Right lobe of liver (tissue), 6 donors: Measurements from ENCODE around the gene KRTAP13-4. TPM values are rescaled to one million over a fixed set of nuclear protein-coding genes. Genes with fewer than 3 reads are reported as not detected.

Experiments used
- ATAC-seq, 4 donors: fragments of 200-7000 bp; cut with Tn5 transposase; one replicate each; pipeline ENCODE4 v1.9.1; 2020; ENCODE audit warnings: mild to moderate bottlenecking in 4 of 4, moderate library complexity in 4 of 4
- DNase-seq, 3 donors: peaks; one replicate each; pipeline ENCODE4 v3.0.0-alpha.2; 2020
- H3K27ac ChIP-seq, 3 donors: fragments of 200-600 bp; one replicate each; pipeline ENCODE4 v1.8.0; 2022
- H3K27me3 ChIP-seq, 2 donors: fragments of 200-600 bp; one replicate each; pipeline ENCODE4 v1.8.0; 2022
- H3K36me3 ChIP-seq, 4 donors: fragments of 200-600 bp; sonication (generic) in 1 of 4; one replicate each; pipeline versions ENCODE4 v1.5.1 to v1.8.0; 2017 to 2022; ENCODE audit warnings: control low read depth in 1 of 4
- H3K4me1 ChIP-seq, 4 donors: fragments of 200-600 bp; sonication (generic) in 1 of 4; one replicate each; pipeline versions ENCODE4 v1.5.1 to v1.8.0; 2017 to 2022; ENCODE audit warnings: control low read depth in 1 of 4
- H3K4me3 ChIP-seq, 3 donors: fragments of 200-600 bp; one replicate each; pipeline ENCODE4 v1.8.0; 2022
- H3K9me3 ChIP-seq, 4 donors: fragments of 200-600 bp; sonication (generic) in 1 of 4; one replicate each; pipeline versions ENCODE4 v1.5.1 to v1.8.0; 2017 to 2022; ENCODE audit warnings: control low read depth in 1 of 4
- CTCF ChIP-seq, 4 donors: fragments of 200-600 bp in 3 of 4; fragments of 450-650 bp in 1 of 4; IDR thresholded peaks; one replicate each; pipeline versions ENCODE4 v1.5.1 to v1.8.0; 2016 to 2022; ENCODE audit warnings: antibody characterized with exemption in 4 of 4, mild to moderate bottlenecking in 2 of 4
- POLR2A ChIP-seq: fragments of 450-650 bp; IDR thresholded peaks from one replicate; pipeline ENCODE4 v1.6.1; 2017; ENCODE audit warnings: antibody characterized with exemption, mild to moderate bottlenecking
- WGBS: methylation state at CpG from one replicate; pipeline ENCODE4 v1.1.6; 2018; ENCODE audit warnings: low coverage, low lambda C conversion rate; ENCODE audit not compliant: insufficient coverage; ENCODE audit errors: missing lambda C conversion rate; 5-methylcytosine and 5-hydroxymethylcytosine counted together
- intact Hi-C, 2 donors: fragments of 100-400 bp; cut with DNase I; formaldehyde crosslinking; loops; one replicate each; pipeline versions ENCODE4 v1.11.2 to v1.14.1; 2022
- total RNA-seq, 6 experiments: library from RNA; depleted of rRNA in 2 of 6; stranded (reverse); fragments of >200 nt in 2 of 6; fragmentation: NEBNext Ultra II Directional in 3 of 6; extraction: Animal tissue kit (Norgen Biotek cat#: 25700) in 3 of 6; gene quantifications; one replicate each; pipeline versions ENCODE4 v1.1.0 to v1.2.4, GENCODE V29; 2016 to 2023
- donor health status: DM: no; HTN: yes; CAD: no.
- donor health status: DM: no; HTN: no; CAD: no.
- donor health status: DM: no; HTN: no; CAD: no.
- donor health status: DM: no; HTN: yes; CAD: no.
- donor health status: DM: no; HTN: yes; CAD: no.

The KRTAP13-4 gene
- total RNA-seq, 6 experiments from 2014 or later: not detected

- Histone ChIP-seq H3K4me1 (no peaks in the 10 kb centered on the region), H3K9me3 (no peaks in the 10 kb centered on the region), H3K4me3 (no peak overlapping the region), H3K27ac (no peak overlapping the region), H3K27me3 (no peaks in the 10 kb centered on the region), H3K36me3 (no peaks in the 10 kb centered on the region)
- no peak for TF ChIP-seq POLR2A
- TF ChIP-seq CTCF (IDR thresholded peaks at IDR 0.05): peak; percentile 46 to 56 (median 50)
- ATAC-seq (peak; percentile 81 to 82 (median 82)), DNase-seq (no peak)
- intact Hi-C loops: no loop called here
- WGBS: 25% methylated on average over 10 of the region's 10 CpGs
These were observed 4.1 kb downstream of the KRTAP13-4 start for GRCh38 chr21:30434033-30434631.

GRCh38 chr21:30437010-30437565, 7.1 kb downstream of the KRTAP13-4 start:
- Histone ChIP-seq H3K27me3 (no peaks in the 10 kb centered on the region), H3K9me3 (no peaks in the 10 kb centered on the region), H3K27ac (no peak overlapping the region), H3K4me3 (no peak overlapping the region), H3K4me1 (no peaks in the 10 kb centered on the region), H3K36me3 (no peaks in the 10 kb centered on the region)
- ATAC-seq (no peak), DNase-seq (no peak)
- WGBS: 46% methylated on average over 3 of the region's 3 CpGs
- no peak for TF ChIP-seq CTCF (IDR thresholded peaks at IDR 0.05)
- TF ChIP-seq POLR2A: no peak
- intact Hi-C loops: no loop called here

GRCh38 chr21:30439975-30440374, 10.0 kb downstream of the KRTAP13-4 start, which contains the start of gene KRTAP15-1:
Gene KRTAP15-1 (plus strand): TSS chr21:30440275. CDS start chr21:30440328, 53 bp downstream.
- H3K4me1 ChIP-seq: no peaks in the 10 kb centered on the region
- DNase-seq: no peak
- H3K27ac ChIP-seq: no peak within 1 kb of the TSS
- H3K27me3 ChIP-seq: no peaks in the 10 kb centered on the region
- H3K9me3 ChIP-seq: no peaks in the 10 kb centered on the region
- ATAC-seq: no peak
- TF ChIP-seq CTCF (IDR thresholded peaks at IDR 0.05) (no peak), POLR2A (no peak)
- 83% methylated on average over 5 of the region's 5 CpGs for WGBS
- H3K36me3 ChIP-seq: no peaks in the 10 kb centered on the region
- intact Hi-C loops: no loop called here
- H3K4me3 ChIP-seq: no peak within 1 kb of the TSS

GRCh38 chr21:30443226-30443625, 13.2 kb downstream of the KRTAP13-4 start:
- ATAC-seq (no peak), DNase-seq (no peak)
- no peak for TF ChIP-seq CTCF (IDR thresholded peaks at IDR 0.05)
- no peak for TF ChIP-seq POLR2A
- Histone ChIP-seq H3K36me3 (no peaks in the 10 kb centered on the region), H3K9me3 (no peaks in the 10 kb centered on the region), H3K27ac (no peak overlapping the region), H3K27me3 (no peaks in the 10 kb centered on the region), H3K4me3 (no peak overlapping the region), H3K4me1 (no peaks in the 10 kb centered on the region)
- intact Hi-C loops: no loop called here
